NCI-H1417 (cell line): ENCODE data around the gene HOXA11.
A peak's percentile ranks its signal among the peaks of the same experiment; 100 is the strongest.

Experiments
- DNase-seq, 3 experiments: peaks; one replicate each; lab custom pipeline; 2025; lab: John Stamatoyannopoulos, UW

HOXA11 gene

DNA sequence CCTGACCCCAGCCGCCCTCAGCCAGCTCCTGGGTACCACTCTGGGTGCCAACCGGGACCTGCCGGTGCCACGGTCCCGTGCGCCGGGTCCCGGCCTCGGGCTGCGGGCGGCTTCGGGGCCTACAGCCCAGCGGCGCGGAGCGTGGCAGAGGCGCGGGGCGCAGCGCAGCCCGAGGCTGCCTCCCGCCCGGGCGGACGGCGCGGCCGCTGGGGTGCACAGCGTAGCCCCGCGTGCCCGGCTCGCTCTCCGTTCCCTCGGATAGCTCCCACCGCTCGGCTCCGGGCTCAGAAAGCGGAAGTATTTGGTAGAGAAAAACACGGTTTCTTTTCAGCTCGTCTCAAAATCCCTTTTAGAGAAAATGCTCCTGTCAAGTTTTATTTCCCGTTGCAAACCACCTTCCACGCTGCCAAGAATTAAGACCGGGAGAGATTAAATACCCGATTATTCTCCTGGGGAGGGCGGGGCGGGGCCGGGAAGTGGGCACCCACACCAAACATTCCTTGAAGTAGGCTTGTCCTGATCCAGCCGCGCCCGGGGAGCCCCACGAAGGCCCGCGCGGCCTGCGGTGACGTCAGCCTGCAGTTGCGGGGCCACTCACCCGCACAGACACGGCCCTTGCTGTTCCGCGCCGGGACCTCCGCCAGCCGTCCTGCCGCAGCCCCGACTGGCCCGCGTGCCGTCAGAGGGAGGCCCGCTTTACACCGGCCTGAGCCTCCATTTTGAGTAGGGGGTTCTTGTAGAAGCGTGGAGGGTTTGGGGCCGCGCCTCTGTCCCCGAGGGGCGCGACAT, 7.7 kb upstream of the HOXA11 start:
- DNase-seq, result no peak

DNA sequence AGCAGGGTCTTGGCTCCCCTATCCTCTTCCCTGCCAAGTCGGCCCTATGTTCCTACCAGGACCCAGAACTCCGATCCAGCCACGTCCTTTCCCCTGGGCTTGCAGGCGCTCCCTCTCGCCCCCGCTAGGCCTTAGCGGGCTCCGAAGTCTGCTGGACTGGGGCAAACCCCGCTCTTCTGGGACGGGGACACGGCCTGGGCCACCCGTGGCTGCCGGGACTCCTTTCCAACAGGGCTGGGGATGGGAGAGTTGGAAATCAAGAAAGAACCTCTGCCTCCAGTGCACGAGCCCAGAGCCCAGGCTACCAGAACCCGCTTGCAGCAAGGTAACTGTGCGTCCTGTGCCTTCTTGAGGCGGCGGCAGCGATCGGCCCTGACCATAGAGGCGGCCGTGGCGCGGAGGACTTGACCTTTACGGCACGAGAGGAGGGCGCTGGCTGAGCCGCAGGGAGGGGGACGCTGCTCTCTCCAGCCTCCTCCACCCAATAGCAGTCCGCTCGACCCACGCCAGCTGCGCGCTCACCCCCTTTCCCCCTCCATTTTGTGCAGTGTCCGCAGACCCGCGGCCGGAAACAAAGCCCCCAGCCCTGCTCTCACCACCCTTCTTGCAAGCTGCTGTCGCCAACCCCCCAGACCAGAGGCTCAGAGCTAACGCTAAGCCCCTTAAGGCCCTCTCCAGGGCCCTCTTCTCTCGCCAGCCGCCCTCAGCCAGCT, 7.0 kb upstream of the HOXA11 start:
- DNase-seq, result no peak

DNA sequence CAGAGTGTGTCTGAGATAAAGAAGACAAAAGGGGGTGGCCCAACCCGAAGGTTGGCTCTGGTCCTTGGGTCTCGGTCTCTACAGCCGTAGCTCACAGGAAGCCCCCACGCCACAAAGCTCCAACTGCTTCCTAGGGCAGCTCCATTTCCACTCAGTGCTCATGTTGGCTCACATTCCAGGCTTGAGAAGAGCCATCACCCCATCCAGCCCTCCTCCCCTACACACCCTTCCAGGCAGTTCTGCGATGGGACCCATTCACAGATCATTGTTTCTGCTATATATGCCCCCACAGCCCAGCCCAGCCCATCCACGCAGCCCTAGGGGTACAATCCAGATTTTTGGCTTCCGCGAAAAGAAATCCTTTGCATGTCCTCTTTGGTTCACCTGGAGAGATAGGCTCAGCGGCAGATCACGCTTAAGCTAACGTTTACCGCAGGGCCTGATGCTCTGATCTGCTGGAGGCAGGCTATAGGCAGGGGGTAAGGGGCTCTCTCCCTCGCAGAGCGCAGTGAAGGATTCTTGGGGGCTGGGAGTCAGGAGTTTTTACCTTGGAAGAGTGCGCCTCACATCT, 6.2 kb upstream of the HOXA11 start:
- DNase-seq, result no peak

DNA sequence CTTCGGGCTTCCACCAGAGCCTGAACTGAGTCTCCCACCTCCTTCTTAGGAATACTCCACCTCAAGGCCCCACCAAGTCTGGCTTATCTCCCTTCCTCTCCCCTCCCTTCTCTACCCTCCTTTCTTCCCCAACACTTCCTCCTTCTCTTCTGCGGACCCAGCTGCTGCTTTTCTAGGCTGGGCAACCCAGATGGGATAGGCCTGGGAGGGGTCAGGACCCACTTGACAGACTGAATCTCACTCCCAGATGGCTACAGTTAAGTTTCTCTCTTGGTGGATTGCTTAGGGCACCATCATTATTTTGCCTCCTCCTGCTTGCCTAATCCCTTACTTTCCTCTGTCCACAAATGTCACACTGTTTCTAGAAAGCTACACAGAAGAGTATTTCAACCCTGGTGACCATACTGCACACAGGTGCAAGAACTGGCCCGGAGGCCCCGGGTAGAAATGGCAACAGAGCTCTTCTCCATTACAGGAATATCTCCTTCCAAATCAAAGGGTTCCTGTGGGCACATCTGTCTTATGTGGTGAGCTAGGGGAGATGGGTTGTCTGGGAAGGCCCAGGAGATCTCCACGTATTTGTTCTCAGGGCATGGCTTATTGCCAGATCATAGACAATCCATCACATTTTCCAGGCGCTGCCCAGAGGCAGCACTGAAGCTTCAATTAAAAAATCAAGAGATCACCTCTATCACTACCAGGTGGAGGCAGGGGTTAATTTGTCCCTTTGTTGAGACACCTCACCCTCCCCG, 5.1 kb upstream of the HOXA11 start:
- DNase-seq, result peak in 1 of 3 experiments; percentile 24

DNA sequence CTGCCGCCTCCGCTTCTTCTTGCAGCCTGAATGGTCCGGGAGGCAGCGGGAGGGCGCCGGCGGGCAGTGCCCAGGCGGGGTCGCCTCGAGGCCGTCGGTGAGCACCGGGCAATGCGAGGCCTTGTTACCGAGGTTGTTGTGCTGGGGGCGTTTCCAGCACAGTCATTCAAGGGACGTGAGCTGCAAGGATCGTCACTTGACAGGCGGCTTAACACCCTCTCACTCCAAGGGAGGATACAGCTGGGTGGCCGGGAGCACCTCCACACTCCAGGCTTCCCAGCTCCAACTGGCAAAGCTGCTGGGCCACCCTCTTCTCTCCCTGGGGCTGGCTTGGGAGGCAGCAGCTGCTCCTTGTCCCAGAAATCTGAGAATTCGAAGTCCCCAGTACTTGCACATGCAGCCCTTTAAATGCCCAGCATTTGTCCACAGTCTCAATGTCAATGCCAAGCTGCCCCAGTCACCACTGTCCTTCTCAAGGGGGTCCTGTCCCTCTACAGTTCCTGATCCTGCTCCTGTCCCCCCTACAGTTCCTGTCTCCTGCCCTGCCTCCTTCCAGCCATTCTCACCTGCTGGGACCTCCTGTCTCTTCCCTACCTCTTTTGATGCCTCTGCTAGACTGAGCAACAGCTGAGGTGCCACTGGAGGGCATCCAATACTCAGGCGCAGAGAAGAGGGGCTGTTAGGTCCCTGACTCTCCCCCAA, 4.4 kb upstream of the HOXA11 start:
- no peak for DNase-seq

DNA sequence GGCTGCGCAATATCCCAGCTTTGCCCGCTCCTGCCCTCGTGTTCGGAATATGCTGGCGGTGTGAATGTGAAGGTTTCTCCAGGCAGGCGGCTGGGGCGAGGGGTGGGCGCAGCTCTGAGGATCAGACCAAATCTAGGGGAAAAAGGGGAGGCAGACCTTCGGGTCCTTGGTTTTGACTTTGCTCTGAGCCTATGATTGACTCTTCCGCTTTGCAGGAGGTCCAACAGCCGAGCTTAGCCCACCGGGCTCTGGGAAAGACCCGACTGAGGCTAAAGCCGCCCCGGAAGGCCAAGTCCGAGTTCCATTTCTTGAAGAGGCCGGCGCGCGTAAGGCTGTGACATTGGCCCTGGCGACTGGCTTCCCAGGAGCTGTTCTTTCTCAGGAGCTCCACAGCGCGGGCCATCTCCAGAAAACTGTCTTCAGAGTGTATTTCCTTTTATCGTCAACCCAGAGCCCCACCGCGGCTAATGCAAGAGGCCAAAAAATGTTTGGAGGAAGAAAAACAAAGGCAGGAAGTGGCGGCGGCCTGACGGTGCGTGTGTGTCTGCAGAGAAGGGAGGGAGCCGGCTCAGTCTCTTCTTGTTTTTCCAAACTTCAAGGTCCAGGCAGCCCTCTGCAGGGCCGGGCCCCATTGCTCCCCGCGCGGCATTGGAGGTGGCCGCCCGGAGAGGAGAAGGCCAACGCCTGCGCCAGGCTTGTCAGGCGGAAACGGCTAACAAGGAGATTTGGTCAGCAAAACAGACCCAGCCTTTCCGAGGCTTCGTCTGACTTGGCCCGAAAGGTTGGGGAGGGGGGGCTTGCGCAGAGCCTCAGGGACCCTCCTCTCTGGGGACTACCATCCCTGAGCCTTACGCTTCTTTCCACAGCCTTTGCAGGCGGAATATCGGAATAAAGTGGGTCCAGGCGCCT, 3.6 kb upstream of the HOXA11 start:
- DNase-seq, result no peak

DNA sequence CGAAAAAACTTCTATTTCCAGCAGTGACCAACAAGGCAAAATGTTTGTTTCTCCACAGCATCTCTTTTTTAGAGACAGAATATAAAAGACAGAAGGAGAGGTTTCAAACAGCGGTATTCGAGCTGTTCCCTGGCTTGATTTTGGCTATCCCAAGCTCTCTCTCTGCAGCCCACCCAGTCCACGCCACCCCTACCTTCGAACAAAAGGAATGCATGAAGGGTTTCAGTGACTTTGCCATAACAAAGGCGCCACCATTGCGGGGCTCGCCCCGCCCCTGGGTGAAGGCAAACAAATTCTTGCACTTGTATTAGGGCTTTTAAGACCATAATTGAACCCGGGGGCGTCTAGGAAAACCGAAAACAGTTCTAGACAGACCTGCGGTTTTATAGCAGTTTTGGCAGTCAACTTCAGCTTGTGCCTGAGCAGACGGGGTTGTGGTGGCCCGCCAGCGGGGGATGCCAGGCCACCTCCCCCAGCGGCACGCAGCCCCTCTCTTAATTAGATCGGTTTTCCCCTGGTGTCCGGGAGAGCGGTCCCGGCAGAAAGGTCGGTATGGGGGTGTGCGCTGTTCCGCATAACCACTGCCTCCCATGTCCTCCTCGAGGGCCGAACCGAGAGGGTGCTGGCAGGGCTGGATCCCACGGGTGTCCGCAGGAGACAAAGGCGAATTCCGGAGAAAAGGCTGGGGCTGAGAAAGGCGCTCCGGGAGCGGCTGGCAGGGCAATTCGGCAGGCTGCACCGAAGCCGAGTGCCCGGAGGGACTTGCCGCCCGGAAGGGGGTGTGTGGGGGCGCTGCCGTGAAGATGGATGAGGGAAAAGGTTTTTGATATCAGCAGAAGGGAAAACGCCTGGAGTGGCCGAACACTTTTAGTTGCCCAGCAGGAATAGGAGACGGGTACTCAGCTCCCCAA, 2.7 kb upstream of the HOXA11 start:
- no peak for DNase-seq

- DNase-seq, result no peak
These were observed 1.8 kb upstream of the HOXA11 start for GRCh38 chr7:27186668-27187474.

- no peak for DNase-seq
These were observed 1.0 kb upstream of the HOXA11 start for GRCh38 chr7:27185854-27186667.

GRCh38 chr7:27184337-27185012, 557 bp downstream of the HOXA11 start:
- peak; percentile 35 to 86 (median 79) for DNase-seq

GRCh38 chr7:27183682-27184336, 1.2 kb downstream of the HOXA11 start:
- DNase-seq, result peak; percentile 46 to 86 (median 79)

GRCh38 chr7:27182861-27183681, 2.0 kb downstream of the HOXA11 start:
- DNase-seq, result peak; percentile 13 to 88 (median 72)

DNA sequence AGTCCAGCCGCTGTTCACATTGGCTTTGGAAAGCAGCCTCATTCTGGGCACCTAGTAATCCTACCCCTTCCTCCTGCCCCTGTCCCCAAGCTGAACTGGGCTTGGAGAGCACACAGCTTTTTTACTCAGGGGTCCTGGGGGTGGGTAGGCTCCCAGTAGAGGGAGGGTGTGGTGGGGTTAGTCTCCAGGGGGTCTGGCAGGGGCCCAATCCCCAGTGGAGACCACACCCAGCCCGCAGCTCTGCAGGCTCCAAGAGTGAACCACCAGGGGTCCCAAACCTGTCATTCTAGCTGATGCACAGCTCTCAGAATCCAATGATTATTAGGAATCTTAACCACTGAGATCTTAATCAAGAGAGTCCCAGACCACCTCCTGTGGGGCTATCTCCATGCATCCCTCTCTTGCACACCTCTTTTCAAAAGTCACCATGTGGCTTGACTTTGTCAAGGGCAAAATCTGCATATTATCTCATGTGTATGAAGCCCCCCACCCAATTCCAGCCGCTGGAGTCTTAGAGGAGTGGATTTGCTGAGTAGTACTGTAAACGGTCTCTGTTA, 2.7 kb downstream of the HOXA11 start:
- DNase-seq, result no peak

- no peak for DNase-seq
These were observed 3.2 kb downstream of the HOXA11 start for GRCh38 chr7:27181795-27182275.
